ENCODE data around the gene RRAGC.
"Not testable (repeated sequence)": the region's sequence is repeated elsewhere in the genome, so short reads cannot be mapped to it uniquely, and the experiment has no call there.

Gene RRAGC

DNA sequence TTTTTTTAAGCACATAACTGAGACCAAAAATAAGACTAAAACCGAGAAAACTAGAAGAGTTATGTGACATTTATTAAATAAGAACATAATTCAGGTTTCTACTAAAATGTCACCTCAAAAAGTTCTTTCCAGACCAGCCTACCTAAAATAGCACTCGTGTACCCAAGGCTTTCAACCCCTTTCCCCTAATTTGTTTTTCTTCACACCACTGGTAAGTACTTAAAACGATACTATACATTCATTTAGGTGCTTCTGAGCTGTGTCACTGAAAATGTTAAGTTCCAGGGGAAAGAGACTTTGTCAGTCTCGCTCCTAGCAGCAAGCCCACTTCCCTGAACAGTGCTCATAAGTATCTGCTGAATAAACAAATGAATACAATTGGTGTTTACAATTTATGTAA, 6.8 kb downstream of the RRAGC start:
- no peak for DNase-seq

DNA sequence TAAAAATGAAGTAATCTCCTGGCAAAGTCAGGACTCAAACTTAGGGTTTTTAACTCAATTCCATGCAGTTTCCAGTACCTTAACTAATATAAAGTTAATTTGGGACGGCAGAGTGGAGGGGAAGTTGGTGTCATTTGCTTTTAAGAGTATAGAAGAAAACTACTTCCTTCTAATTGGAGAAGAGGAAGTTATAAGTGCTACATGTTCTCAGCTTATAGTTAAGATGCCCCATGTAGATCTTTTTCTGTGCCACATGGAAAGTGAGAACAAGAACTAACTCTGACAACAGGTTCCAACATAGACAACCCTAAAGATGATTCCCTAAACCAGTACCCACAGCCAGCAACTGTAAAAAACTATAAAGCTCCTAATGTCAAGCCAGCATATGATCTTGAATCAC, 11.5 kb downstream of the RRAGC start:
- DNase-seq, result peak; percentile 45 to 56

DNA sequence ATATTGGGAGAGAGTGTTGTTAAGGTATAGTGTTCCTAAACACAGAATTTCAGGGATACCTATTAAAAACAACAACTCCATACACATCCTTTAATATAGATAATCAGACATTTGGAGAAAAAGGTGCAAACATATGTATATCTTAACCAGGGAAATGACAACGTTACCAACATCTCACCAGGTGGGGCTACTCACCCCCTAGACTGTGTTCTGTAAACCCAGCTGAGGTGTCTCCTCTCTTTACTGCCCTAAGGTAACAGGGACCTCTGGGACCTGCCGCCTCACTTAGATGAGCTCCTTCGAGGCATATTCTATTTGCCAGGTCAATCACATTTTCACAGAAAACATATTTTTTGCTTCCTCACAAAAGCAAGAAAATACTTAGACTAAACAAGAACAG, 13.4 kb downstream of the RRAGC start:
- DNase-seq, result no peak

DNA sequence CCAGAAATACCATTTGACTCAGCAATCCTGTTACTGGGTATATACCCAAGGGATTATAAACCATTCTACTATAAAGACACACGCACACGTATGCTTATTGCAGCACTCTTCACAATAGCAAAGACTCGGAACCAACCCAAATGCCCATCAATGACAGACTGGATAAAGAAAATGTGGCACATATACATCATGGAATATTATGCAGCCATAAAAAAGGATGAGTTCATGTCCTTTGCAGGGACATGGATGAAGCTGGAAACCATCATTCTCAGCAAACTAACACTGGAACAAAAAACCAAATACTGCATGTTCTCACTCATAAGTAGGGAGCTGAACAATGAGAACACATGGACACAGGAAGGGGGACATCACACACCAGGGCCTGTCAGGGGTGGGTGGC, 14.5 kb downstream of the RRAGC start:
- DNase-seq, result not testable (repeated sequence)

DNA sequence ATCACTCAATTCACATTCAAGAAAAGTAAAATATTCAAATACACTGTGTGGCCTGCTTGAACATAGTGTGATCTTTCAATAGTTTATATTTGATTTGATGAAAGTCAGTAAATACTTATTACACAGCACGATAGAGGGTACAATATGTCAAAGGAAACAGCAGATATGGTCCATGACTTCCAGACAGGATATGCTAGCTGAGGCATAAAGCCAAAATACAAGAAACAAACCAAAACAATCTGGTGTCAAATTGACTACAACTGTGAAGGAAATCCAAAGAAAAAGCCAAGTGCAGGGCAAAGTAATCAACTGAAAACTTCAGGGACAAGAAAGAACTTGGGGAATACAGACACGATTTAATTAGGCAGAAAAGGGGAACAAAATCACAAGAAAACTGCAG, 19.3 kb downstream of the RRAGC start:
- no peak for DNase-seq

DNA sequence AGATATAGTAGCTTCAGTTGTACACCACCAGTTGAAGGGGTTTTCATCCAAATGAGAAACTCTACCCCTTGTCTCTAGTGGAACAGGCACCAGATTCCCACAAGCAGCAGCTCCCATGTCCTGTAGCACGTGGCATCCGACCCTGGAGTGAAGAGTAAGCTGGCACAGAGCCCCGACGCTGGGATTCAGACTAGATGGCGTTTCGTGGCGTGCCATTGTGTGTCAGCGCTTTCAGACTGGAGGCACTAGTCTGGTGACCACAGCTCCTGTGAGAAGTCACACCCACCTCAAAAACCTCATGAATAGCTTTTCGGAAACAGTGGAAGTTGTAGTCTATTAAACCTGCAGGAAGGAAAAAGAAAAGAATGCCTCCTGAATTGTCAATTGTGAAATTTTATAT, 20.2 kb downstream of the RRAGC start:
- no peak for DNase-seq

DNA sequence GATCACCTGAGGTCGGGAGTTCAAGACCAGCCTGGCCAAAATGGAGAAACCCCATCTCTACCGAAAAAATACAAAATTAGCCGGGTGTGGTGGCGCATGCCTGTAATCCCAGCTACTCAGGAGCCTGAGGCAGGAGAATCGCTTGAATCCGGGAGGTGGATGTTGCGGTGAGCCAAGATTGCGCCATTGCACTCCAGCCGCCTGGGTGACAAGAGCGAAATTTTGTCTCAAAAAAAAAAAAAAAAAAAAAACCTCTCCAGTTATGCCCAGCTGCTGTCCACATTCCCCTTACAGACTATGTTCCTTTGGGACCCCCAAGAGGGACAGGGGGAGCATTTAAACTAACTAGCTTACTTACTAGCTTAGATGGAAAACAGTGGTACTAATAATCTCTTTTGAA, 23.3 kb downstream of the RRAGC start:
- DNase-seq, result not testable (repeated sequence)

DNA sequence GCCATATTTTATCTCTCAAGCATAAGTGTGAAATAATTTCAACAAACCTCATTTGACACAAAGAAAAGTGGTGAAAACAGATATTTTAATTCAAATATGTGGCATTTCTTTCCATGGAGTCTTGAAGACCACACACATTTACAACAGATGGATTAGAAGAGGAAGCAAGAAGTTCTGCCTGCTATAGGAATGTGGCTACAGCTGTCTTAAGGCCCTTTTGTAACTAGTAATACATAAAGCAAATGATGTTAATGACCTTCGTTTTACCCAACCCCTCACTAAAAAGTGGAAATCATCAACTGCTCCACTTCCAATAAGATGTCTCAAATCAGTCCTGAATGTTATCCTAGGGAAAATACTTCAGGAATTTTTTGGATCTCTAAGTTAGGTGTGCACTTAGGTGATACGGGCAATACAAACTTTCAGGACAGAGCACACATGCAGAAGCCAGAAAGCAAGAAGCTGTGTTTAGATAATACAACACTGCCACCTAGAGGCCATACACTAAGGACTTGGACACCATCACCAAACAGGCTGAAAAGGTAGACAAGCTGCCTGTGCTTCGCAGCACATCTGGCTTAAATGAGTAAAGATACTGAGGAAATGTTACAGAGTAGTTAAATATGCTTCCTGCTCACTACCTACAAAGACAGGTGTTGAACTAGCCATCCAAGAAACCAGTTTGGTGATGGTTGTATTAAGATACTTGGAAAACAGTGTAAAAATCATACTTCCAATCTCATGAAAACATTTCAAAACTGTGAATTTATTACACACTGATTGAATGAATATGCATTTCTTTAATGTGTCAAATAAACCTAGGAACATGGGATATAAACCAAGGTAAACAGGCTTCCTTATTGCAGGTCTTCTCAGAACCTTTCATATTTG, 24.4 kb downstream of the RRAGC start:
- DNase-seq, result peak; percentile 59 to 91

DNA sequence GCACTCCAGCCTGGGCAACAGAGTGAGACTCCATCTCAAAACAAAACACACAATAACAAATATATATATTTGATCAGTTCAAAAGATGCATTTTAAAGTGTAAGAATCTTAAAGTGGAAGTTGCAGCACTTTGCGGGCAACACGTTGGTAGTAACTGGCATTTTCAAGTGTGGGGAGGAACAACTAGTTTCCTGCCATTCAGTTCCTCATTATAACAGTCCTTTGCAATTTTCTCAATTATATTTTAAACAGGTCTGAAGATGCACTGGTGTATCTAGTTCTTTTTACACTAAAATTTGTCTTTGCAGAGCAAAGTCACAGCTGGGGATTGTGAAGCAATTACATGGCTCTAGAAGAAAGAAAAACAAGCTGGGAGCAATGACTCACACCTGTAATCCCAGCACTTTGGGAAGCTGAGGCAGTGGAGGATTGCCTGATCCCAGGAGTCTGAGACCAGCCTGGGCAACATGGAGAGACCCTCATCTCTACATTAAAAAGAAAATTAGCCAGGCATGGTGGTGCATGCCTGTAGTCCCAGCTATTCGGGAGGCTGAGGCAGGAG, 25.3 kb downstream of the RRAGC start:
- DNase-seq, result peak; percentile 18 to 38

DNA sequence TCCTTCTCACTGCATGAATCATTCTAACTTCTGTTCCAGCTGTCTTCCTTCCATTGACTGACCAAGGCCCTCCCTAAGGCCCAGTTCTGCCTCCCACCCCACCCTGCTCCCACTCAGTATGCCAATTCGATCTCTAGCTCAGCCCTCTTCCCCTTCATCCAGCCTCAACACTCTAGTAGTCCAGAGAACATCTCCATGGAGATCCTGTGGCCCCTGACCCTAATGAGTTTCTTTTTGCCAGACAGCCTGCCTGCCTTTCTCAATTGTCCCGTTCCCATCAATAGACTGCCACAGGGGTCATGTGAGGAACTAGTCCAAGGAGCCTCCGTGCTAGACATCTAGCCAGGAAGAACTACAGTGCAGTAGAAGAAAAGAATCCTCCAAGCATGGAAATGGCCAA, 26.4 kb downstream of the RRAGC start:
- DNase-seq, result no peak

DNA sequence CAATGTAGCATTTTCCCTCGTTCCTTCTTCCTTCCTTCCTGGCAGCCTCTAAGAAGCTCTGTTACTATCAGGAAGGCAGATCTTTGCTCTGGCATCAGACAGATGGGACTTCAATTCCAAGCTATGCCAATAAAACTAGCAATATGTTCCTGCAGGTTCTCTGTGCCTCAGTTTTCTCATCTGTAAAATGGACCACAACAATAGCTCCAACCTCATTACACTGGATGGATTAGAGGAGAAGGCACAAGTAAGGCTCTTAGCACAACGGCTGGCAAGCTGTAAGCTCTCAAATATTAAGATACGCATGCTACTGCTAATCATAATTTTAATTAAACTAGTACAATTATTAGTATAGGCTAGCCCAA, 27.2 kb downstream of the RRAGC start:
- no peak for DNase-seq

DNA sequence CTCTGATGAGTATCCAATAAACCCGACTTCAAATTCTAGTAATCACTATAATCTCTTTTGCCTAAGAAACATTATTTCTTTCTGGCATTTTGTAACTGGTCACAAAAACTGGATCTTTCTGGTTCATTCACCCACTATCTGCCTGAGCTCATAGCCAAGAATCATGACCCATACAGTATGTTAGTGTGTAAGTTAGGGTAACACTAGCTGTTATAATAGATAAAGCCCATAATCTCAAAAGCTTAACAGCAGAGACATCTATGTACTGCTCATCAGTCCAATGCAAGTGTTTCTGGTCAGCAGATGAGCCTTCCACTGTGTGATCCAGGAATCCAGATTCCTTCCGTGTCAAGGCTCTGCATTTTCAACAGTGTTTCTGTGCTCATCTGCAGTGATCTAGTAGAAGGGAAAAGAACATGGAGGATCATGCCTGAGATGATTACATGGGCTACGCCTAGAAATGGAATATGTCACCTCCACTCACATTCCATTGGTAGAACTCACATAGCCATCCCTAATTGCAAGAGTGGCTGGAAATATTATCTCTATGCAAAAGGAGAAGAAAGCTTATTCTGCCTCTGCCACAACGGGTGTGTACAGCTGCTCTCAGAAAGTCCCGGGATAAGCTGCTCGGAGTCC, 27.7 kb downstream of the RRAGC start:
- no peak for DNase-seq

DNA sequence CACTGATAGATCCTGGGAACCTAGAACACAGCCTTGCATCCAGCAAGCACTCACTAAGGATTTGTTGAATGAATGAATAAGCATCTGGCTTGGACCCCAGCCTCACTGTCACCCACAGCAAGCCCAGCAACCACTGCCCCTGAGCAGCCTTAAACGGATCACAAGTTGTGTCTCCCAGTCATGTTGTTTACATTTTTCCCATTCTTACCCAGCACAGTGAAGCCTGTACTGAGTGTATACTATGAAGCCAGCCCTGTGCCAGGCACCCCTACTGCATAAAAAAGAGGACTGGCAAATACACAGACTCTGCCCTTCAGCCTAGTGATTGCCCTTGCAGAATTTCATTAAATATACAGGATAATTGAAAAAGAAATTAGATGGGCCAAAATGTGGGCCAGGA, 30.2 kb downstream of the RRAGC start:
- no peak for DNase-seq

DNA sequence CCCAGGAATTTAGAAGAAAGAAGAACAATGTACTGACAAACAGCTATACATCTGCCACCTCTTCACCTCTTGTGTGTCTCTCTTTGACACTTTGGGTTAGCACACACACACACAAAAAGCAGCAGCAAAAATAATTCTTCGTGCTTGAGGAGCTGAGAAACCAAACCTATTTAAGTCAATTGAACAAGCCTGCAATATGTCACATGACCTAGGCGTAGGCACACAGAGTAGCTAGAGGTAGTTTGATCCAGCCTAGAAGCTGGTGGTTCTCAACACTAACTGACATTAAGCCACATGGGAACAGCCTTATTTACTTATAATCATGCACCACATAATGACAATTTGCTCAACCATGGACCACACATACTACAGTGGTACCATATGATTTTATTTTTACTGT, 32.3 kb downstream of the RRAGC start:
- no peak for DNase-seq

DNA sequence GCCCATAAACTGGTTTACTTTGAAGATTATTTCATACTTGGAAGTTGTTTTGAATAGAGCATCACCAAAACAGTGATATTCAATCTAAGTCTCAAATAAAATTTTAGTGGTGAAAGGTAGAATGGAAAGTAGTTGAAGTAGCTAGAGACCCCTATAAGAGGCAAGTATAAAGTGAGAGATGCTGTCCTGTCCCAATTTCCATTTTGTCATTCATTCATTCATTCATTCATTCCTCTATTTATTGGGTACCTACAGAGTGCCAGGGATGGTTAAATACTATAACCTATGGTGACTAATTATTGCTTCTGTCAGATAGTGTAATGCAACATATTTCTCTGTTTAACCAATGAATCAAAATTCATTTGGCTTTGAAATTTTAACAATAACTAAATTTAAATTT, 32.7 kb downstream of the RRAGC start:
- DNase-seq, result no peak

DNA sequence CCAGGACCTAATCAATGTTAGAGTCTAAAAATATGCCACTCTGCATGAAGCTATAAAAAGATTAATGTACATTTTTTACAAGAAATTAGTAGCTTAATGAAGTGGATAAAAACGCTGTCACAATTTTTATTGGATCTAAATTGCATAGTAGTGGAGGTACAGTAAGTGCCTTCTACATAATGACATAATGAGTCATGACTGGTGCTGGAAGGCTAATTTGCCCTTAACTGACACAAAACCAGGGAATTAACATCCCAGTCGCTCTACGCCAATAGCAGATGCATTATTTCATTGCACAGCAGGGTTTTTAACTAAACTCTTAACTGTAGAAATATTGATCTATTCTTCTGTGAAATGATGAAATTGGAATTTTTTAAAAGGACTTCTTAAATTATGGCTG, 33.3 kb downstream of the RRAGC start:
- no peak for DNase-seq

DNA sequence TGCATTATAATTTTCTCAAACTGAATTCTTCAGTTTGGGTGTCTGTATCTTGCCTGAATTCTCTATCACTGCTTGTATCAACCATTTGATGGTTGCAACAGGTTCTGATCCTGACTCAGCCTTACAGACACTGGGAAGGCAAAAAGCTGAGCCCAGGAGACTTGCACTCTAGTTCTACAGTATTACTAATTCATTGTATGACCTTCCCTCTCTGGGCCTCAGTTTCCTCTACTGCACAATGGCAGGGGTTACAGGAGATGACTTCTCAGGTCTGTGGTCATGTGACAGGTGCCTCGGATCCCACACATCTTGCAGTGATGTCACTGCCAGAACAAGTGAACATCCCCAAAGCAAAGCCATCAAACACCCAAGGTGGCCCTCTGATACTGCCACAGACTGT, 38.7 kb downstream of the RRAGC start:
- no peak for DNase-seq

DNA sequence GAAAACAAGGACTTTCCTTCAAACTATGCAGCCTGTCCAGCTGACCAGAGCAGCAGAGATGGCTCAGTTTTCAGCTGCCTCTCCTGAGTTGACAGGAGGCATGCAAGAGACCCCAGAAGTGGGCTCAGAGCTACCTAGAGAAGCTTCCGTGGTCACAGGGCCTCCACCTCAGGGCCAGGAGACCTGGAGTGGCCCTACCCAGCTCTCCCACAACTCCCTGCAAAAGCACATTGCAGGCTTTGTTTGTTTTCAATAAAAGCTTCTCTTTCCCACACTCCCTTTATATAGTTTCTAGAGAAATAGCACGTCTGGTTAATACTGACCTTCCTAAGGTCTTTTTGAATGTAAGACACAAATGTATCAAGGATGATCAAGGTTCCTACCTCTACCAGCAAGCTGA, 40.1 kb downstream of the RRAGC start:
- DNase-seq, result no peak

DNA sequence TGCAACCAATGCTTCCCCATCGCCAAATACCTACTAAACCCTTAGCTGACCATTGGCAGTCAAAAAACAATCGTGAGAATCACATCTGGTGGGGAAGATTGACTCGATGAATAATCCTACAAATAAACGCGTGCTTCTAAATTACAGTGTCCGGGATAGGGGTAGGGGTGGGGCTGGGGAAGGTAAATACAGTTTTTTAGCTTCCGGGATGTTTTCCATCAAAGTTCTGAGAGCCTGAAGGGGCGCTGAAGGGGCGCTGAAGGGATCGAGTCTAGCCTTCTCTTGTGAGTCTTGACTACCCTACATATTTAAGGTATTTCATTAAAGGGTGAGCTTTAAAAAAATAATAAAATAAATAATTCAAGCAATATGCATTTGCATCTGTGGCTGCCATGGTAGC, 40.5 kb downstream of the RRAGC start:
- DNase-seq, result no peak

DNA sequence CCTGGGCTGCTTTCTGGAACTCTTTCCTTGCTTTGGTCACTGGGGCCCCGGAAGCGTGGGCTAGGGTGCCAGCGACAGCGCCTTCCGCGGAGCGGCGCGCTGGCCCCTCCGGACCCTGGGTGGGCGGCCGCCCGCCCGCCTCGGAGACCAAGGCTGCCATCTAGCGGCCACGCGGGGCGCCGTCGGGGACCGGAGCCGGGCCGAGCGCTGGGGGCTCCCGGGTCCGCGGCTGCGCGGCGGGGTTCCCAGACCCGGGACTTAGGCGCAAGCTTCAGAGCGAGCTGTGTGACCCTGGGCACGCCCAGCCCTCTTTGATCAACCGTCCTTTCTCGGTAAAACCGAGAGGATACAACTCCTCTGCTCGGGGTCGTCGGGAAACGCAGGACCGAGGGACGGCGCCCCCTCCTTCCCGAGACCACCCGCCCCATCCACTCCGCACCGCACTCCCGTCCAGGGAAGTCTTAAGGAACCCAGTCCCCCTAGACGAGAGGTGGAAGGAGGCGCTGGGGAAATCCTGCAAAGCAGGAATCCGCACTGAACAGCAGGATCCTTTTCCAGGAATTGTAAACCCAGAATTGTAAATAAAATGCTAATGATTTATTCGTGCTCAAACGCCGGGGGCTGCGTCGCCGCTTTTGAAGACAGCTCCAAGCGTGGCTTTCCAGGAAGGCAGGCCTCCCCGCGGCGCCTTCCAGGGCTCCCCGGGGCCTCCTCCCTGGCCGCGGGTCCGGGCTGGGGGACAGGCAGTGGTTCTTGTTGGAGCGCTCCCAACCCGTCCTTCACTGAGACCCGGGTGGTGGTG, 41.2 kb downstream of the RRAGC start:
- DNase-seq, result peak in 1 of 2 donors; percentile 19

DNA sequence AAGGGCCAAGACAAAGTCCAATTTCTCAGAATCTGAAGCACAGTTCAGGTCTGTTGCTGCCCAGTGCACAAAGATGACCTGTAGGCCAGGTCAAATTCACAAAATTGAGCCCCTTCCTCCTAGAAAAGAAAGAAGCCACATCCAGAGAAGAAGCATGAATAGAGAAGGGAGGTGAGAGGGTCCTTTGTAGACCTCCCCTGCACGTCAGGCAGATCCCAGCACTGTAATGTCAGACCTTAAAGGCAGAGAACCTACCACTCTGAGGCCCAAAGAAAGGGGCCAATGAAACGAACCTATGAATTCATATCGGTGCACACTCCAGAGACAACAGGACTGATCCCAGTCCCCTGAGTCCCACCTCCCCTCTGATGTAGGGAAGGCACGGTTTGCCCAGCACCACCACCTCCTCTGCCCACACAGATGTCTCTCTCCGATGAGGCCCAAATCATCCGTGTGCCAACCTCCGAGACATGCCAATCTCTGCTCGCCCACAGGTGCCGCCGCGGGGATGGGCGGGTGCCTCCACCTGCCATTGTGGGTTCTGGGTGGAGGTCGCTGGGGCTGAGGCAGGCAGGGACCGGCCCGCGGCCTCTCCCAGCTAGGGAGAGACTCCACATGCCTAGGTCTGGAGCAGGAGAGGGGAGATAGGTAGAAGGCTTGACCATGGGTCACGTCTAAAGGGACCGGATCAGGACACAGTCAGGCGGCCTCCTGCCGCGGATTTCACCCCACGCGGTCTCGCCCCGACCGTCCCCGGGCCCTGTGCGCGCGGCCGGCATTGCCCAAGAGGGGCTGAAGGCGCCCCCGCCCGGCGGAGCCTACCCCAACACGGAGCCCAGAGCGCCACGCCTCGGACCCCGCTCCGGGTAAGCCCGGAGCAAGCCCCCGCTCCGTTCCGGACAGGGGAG, 42.1 kb downstream of the RRAGC start:
- DNase-seq, result no peak

DNA sequence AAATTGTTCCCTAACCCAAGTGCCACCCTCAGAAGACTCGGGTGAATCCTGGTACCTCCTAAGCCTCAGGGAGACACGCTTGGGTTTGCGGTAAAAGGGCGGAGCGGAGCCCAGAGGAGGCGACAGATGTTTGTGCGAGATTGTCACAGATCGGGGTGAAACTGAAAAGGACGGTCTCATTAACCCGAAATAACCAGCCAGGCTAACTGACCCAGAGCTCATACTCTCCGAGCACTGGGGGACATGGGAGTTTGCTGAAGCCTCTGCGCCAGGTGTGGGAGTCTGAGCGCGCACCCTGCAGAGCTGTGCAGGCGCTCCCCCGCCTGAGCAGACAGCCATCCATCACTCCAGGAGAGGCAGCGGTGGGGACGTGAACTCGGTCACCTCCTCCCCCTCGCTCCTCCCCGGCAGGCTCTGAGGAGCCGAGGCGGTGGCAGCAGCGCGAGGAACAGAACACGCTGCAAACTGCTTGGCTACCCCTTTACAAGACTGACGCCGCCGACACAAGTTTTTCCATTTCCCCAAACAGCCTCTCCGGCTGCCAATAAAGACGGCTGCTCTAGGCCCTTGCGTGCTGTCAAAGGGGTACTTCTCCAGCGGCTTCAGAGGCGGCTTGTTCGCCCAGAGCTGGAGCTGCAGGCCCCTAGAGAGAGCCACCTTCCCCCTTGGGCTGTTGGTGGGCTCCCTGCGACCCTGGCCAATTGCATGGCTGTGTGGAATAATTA, 43.5 kb downstream of the RRAGC start:
- DNase-seq, result no peak

Data from inflammatory macrophage treated with lipopolysaccharide for 1 hour (primary cell).